Endothelial cell of umbilical vein (primary cell): Measurements from ENCODE around the gene AGMAT.

Source experiments
- CTCF ChIP-seq, 2 donors: IDR thresholded peaks; 1 replicate in 1 of 2; 2 replicates in 1 of 2; pipeline ENCODE4 v1.5.1; 2011; ENCODE audit warnings: low read length in 2 of 2, mild to moderate bottlenecking in 2 of 2, moderate library complexity in 2 of 2, control low read depth in 1 of 2, inconsistent platforms in 1 of 2, low read depth in 1 of 2; ENCODE audit not compliant: insufficient read depth in 1 of 2; ENCODE audit errors: extremely low read depth in 1 of 2
- EZH2 ChIP-seq: IDR thresholded peaks from 2 replicates; pipeline ENCODE4 v1.6.1; 2012; ENCODE audit warnings: borderline replicate concordance, low read depth, mild to moderate bottlenecking, moderate library complexity, low read length, inconsistent platforms; ENCODE audit not compliant: severe bottlenecking
- POLR2A ChIP-seq: IDR thresholded peaks from 2 replicates; pipeline ENCODE4 v1.6.1; 2012; ENCODE audit warnings: low read depth, mild to moderate bottlenecking, control low read depth, low read length

- TF ChIP-seq EZH2 (no peak), POLR2A (no peak), CTCF (IDR thresholded peaks at IDR 0.05; ENCODE audit: extremely low read depth in 1 of 2, insufficient read depth in 1 of 2, low read depth in 1 of 2, low read length in 2 of 2) (no peak)
Observed at GRCh38 chr1:15625056-15625917, 40.4 kb upstream of the AGMAT start.
